ENCODE data around the gene ALDH1A3.

Gene ALDH1A3

GRCh38 chr15:100958326-100959065, 78.9 kb downstream of the ALDH1A3 start:
- no peak for DNase-seq

DNA sequence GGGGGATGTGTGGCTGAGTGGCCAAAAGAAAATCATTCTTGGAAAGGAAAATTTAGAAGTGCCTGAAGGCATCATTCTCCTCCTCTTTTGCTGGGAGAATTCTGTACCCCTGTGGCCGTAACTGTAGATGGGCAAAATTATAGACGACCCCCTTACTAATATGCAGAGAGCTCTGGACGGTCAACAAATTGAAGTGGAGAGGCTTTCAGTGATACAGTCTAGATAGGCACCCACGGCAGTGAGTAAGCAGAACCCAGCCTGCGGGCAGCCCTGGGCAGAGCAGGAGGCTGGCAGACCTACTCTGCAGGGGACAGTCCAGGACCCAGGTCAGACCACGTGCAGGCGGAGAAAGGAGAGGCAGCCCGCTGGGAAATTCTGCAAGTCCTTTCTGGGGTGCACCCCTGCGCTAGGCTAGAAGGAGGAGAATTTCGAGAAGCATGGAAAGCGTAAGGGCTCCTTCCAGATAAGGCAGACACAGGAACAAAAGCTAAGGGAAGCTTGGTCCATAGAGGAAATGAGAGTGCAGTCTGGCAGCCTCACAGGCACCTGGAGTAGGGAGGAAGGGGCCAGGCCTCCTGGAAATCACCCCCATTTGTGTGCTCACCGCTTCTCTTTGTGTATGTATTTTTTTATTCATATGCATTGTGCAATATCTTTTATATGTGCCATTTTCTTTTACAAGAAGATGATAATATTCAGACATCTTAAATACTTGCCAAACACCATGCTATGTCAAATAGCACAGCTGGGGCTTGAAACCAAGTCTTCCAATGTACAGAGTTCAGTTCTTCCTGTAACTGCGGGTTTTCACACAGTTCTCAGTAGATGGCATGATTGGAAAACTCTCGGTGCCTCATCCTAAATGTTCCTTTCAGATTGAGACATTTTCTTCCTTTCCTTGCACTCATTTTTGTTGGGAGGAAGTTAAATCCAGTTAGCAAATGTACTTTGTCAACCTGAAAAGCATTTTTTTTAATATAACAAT, 79.7 kb downstream of the ALDH1A3 start:
- no peak for DNase-seq

Data from activated T-cell treated with anti-CD3 and anti-CD28 coated beads, Interleukin-2, amount 50 U/mL, for 48 hours (primary cell).